GM23338 (cell line): Measurements from ENCODE around the gene MCCC1.

Source experiments
- EZH2 ChIP-seq: fragments of 200-600 bp; sonication (generic); IDR thresholded peaks from one replicate; pipeline ENCODE4 v1.8.0; 2017; ENCODE audit warnings: antibody characterized with exemption, mild to moderate bottlenecking, low read depth; ENCODE audit not compliant: unreplicated experiment
- EZH2phosphoT487 ChIP-seq: fragments of 200-600 bp; sonication (generic); IDR thresholded peaks from one replicate; pipeline ENCODE4 v1.8.1; 2018; ENCODE audit warnings: antibody characterized with exemption; ENCODE audit not compliant: unreplicated experiment
- JUNB ChIP-seq: IDR thresholded peaks from one replicate; pipeline ENCODE4 v1.6.1; 2016; ENCODE audit warnings: antibody characterized with exemption; ENCODE audit not compliant: unreplicated experiment
- POLR2AphosphoS5 ChIP-seq: IDR thresholded peaks from 2 replicates; pipeline ENCODE4 v1.6.1; 2016; ENCODE audit warnings: antibody characterized with exemption, low read depth
- ZNF331 ChIP-seq: fragments of 250-450 bp; sonication (Bioruptor Pico); IDR thresholded peaks from 2 replicates; pipeline ENCODE4 v1.5.0; 2020; ENCODE audit warnings: low read depth, mild to moderate bottlenecking, moderate library complexity
- TF ChIP-seq, protein P1 (sequence below): IDR thresholded peaks from one replicate; pipeline ENCODE4 v1.6.1; 2018; ENCODE audit warnings: antibody characterized with exemption; ENCODE audit not compliant: unreplicated experiment
- TF ChIP-seq, protein P2 (sequence below), 2 experiments: fragments of 200-600 bp in 1 of 2; sonication (generic) in 1 of 2; conservative IDR thresholded peaks; 2 replicates each; pipeline versions ENCODE4 v1.5.1 to v1.6.1; 2016 to 2017; ENCODE audit warnings: antibody characterized with exemption in 2 of 2, low read depth in 2 of 2, mild to moderate bottlenecking in 2 of 2, moderate library complexity in 1 of 2

DNA sequence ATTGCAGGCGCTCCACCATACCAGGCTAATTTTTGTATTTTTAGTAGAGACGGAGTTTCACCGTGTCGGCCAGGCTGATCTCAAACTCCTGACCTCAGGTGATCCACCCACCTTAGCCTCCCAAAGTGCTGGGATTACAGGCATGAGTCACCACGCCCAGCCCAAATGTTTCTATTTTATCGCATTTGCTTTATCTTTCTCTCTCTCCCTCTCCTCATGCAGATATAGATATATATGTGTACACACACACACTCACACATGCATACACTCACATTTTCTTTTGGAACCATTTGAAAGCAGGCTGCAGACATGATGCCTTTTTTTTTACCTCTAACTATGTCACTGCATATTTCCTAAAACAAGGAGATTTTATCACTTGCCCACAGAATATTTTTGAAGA is 7.3 kb upstream of the MCCC1 start:
- TF ChIP-seq, protein P1, sequence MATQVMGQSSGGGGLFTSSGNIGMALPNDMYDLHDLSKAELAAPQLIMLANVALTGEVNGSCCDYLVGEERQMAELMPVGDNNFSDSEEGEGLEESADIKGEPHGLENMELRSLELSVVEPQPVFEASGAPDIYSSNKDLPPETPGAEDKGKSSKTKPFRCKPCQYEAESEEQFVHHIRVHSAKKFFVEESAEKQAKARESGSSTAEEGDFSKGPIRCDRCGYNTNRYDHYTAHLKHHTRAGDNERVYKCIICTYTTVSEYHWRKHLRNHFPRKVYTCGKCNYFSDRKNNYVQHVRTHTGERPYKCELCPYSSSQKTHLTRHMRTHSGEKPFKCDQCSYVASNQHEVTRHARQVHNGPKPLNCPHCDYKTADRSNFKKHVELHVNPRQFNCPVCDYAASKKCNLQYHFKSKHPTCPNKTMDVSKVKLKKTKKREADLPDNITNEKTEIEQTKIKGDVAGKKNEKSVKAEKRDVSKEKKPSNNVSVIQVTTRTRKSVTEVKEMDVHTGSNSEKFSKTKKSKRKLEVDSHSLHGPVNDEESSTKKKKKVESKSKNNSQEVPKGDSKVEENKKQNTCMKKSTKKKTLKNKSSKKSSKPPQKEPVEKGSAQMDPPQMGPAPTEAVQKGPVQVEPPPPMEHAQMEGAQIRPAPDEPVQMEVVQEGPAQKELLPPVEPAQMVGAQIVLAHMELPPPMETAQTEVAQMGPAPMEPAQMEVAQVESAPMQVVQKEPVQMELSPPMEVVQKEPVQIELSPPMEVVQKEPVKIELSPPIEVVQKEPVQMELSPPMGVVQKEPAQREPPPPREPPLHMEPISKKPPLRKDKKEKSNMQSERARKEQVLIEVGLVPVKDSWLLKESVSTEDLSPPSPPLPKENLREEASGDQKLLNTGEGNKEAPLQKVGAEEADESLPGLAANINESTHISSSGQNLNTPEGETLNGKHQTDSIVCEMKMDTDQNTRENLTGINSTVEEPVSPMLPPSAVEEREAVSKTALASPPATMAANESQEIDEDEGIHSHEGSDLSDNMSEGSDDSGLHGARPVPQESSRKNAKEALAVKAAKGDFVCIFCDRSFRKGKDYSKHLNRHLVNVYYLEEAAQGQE = no peak
- TF ChIP-seq POLR2AphosphoS5 (no peak), ZNF331 (CRISPR knock-in tag) (no peak), EZH2 (no peak), JUNB (no peak), EZH2phosphoT487 (no peak)
- TF ChIP-seq, protein P2, sequence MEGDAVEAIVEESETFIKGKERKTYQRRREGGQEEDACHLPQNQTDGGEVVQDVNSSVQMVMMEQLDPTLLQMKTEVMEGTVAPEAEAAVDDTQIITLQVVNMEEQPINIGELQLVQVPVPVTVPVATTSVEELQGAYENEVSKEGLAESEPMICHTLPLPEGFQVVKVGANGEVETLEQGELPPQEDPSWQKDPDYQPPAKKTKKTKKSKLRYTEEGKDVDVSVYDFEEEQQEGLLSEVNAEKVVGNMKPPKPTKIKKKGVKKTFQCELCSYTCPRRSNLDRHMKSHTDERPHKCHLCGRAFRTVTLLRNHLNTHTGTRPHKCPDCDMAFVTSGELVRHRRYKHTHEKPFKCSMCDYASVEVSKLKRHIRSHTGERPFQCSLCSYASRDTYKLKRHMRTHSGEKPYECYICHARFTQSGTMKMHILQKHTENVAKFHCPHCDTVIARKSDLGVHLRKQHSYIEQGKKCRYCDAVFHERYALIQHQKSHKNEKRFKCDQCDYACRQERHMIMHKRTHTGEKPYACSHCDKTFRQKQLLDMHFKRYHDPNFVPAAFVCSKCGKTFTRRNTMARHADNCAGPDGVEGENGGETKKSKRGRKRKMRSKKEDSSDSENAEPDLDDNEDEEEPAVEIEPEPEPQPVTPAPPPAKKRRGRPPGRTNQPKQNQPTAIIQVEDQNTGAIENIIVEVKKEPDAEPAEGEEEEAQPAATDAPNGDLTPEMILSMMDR (conservative IDR thresholded peaks at IDR 0.05; ENCODE audit: low read depth in 2 of 2) = no peak
